GM12878 (cell line): Measurements from ENCODE around the gene TIMM22. TPM values are rescaled to one million over a fixed set of nuclear protein-coding genes. Genes with fewer than 3 reads are reported as not detected.

Source experiments
- ATAC-seq: fragments of 200-7000 bp; cut with Tn5 transposase; 3 replicates; pipeline ENCODE4 v1.9.1; 2020; ENCODE audit warnings: mild to moderate bottlenecking, moderate library complexity
- BruUV-seq: library from RNA; stranded (reverse); fragments of 400-500 nt; replicated peaks from 2 replicates; lab custom pipeline; 2021; lab: Mats Ljungman, UMichigan
- CTCF ChIA-PET: fragments of 300-600 bp; sonication (Branson Sonifier 250); formaldehyde crosslinking; extraction: SDS; loops from one replicate; lab custom pipeline; 2021; ENCODE audit warnings: inconsistent platforms; lab: Yijun Ruan, JAX
- POLR2A ChIA-PET: fragments of 350-600 bp; formaldehyde crosslinking; extraction: SDS; loops from one replicate; lab custom pipeline; 2021; ENCODE audit warnings: inconsistent platforms; lab: Charles Lee
- RAD21 ChIA-PET: fragments of 300-600 bp; sonication (Branson Sonifier 250); formaldehyde crosslinking; loops from one replicate; lab custom pipeline; 2023; ENCODE audit warnings: antibody characterized with exemption; ENCODE audit not compliant: unreplicated experiment; lab: Charles Lee
- SMC1A ChIA-PET: fragments of 300-600 bp; sonication (Branson Sonifier 250); formaldehyde crosslinking; loops from one replicate; lab custom pipeline; 2023; ENCODE audit not compliant: unreplicated experiment, uncharacterized antibody; lab: Charles Lee
- DNase-seq: peaks from one replicate; pipeline ENCODE4 v3.0.0-alpha.2; 2011; ENCODE audit warnings: low read depth, low spot score
- FAIRE-seq: peaks from 3 replicates; lab custom pipeline; 2011; peaks lifted over from hg19 to GRCh38; lab: Jason Lieb, UNC
- H2AFZ ChIP-seq: 2 replicates; pipeline ENCODE4 v1.6.0; 2011; ENCODE audit warnings: low read depth, low read length, control low read depth; ENCODE audit not compliant: control insufficient read depth
- H3K27ac ChIP-seq: 2 replicates; pipeline ENCODE4 v1.5.1; 2011; ENCODE audit warnings: control low read depth; ENCODE audit not compliant: control insufficient read depth, insufficient read depth
- H3K27me3 ChIP-seq, 2 experiments: replicated peaks in 1 of 2; 2 replicates each; pipeline versions ENCODE4 v1.6.0 to v1.6.1; 2011; ENCODE audit warnings: low read length in 1 of 2; ENCODE audit not compliant: control insufficient read depth in 2 of 2, insufficient read depth in 2 of 2
- H3K36me3 ChIP-seq, 2 experiments: 2 replicates each; pipeline ENCODE4 v1.5.1; 2011; ENCODE audit warnings: low read length in 1 of 2; ENCODE audit not compliant: control insufficient read depth in 2 of 2, insufficient read depth in 2 of 2
- H3K4me1 ChIP-seq: 2 replicates; pipeline ENCODE4 v1.6.1; 2011; ENCODE audit warnings: mild to moderate bottlenecking, low read length, moderate library complexity, mixed read lengths; ENCODE audit not compliant: control insufficient read depth, insufficient read depth
- H3K4me2 ChIP-seq: 2 replicates; pipeline ENCODE4 v1.6.0; 2011; ENCODE audit warnings: control low read depth; ENCODE audit not compliant: control insufficient read depth, insufficient read depth
- H3K4me3 ChIP-seq: fragments of 200-600 bp; sonication (generic); 2 replicates; pipeline ENCODE4 v1.5.1; 2016
- H3K79me2 ChIP-seq: 2 replicates; pipeline ENCODE4 v1.6.0; 2011; ENCODE audit warnings: low read length; ENCODE audit not compliant: control insufficient read depth, insufficient read depth
- H3K9ac ChIP-seq: 2 replicates; pipeline ENCODE4 v1.8.0; 2011; ENCODE audit warnings: low read length, control low read depth, mixed read lengths; ENCODE audit not compliant: control insufficient read depth, insufficient read depth
- H3K9me3 ChIP-seq: replicated peaks from 3 replicates; pipeline ENCODE4 v1.5.1; 2011; ENCODE audit warnings: mild to moderate bottlenecking, low read length; ENCODE audit not compliant: control insufficient read depth, insufficient read depth
- H4K20me1 ChIP-seq: 2 replicates; pipeline ENCODE4 v1.6.0; 2011; ENCODE audit not compliant: control insufficient read depth, insufficient read depth
- ATF3 ChIP-seq: IDR thresholded peaks from 2 replicates; pipeline ENCODE4 v1.6.1; 2011; ENCODE audit warnings: low read depth, mild to moderate bottlenecking, low read length, moderate library complexity, borderline replicate concordance; ENCODE audit errors: extremely low read depth
- CBX3 ChIP-seq: fragments of 200-600 bp; sonication (generic); IDR thresholded peaks from 2 replicates; pipeline ENCODE4 v1.6.1; 2016; ENCODE audit warnings: low read depth, borderline replicate concordance
- CHD2 ChIP-seq: IDR thresholded peaks from 2 replicates; pipeline ENCODE4 v1.6.1; 2011; ENCODE audit warnings: low read depth, low read length, improper control_type of control experiment, borderline replicate concordance
- HCFC1 ChIP-seq: fragments of 150-350 bp; IDR thresholded peaks from 2 replicates; pipeline ENCODE4 v1.6.1; 2014; ENCODE audit warnings: low read length
- MTA3 ChIP-seq: IDR thresholded peaks from 2 replicates; pipeline ENCODE4 v1.6.1; 2012; ENCODE audit warnings: low read length, inconsistent platforms, borderline replicate concordance
- RAD51 ChIP-seq: fragments of 450-650 bp; IDR thresholded peaks from 2 replicates; pipeline ENCODE4 v1.6.1; 2016; ENCODE audit warnings: moderate library complexity, mild to moderate bottlenecking, inconsistent platforms
- RUNX3 ChIP-seq: IDR thresholded peaks from 2 replicates; pipeline ENCODE4 v1.6.1; 2012; ENCODE audit warnings: low read length, inconsistent platforms
- TAF1 ChIP-seq: IDR thresholded peaks from 2 replicates; pipeline ENCODE4 v1.6.1; 2011; ENCODE audit warnings: mild to moderate bottlenecking, low read depth, low read length, borderline replicate concordance
- WRNIP1 ChIP-seq: IDR thresholded peaks from 2 replicates; pipeline ENCODE4 v1.6.1; 2011; ENCODE audit warnings: low read depth, low read length, improper control_type of control experiment, borderline replicate concordance
- ZNF274 ChIP-seq: IDR thresholded peaks from one replicate; pipeline ENCODE4 v1.8.0; 2011; ENCODE audit not compliant: insufficient read length, insufficient read depth
- ZNF592 ChIP-seq: fragments of 450-650 bp; IDR thresholded peaks from 2 replicates; pipeline ENCODE4 v1.6.1; 2017; ENCODE audit warnings: mild to moderate bottlenecking, moderate library complexity
- WGBS: methylation state at CpG from one replicate; pipeline ENCODE4 v1.1.6; 2016; ENCODE audit warnings: low lambda C conversion rate; ENCODE audit not compliant: insufficient replicate concordance, insufficient coverage; ENCODE audit errors: missing lambda C conversion rate; 5-methylcytosine and 5-hydroxymethylcytosine counted together
- in situ Hi-C: fragments of 300-500 bp; cut with MboI; formaldehyde crosslinking; loops from 9 replicates; pipeline ENCODE4 v1.14.3; 2018; ENCODE audit warnings: mixed read lengths
- intact Hi-C: fragments of 100-400 bp; cut with micrococcal nuclease; formaldehyde crosslinking; loops from one replicate; pipeline ENCODE4 v1.14.2; 2022; ENCODE audit not compliant: unreplicated experiment
- polyA plus RNA-seq, 11 experiments: library from polyadenylated mRNA; depleted of rRNA in 4 of 11; unstranded in 6 of 11; stranded (reverse) in 5 of 11; fragments of >200 nt; fragmentation: Nextera tagmentation in 4 of 11; fragmentation: Illumina TruSeq in 1 of 11; extraction: Ambion mirVana in 4 of 11; extraction: Trizol in 1 of 11; gene quantifications; 1 replicate in 1 of 11; 2 replicates in 10 of 11; pipeline versions ENCODE4 v1.2.1 to v1.2.3, GENCODE V29; 2011 to 2016; ENCODE audit warnings: inconsistent platforms in 2 of 11, missing spikeins in 2 of 11, low read depth in 1 of 11
- total RNA-seq, 4 experiments: library from RNA; depleted of rRNA in 3 of 4; stranded (reverse); fragments of >200 nt in 3 of 4; fragmentation: Illumina TruSeq in 1 of 4; extraction: Trizol in 1 of 4; gene quantifications; 2 replicates each; pipeline versions ENCODE4 v1.2.1 to v1.2.3, GENCODE V29; 2013 to 2021

Gene TIMM22
- total and polyA plus RNA-seq, 10 of the 15 experiments (the other 5 are each of a cell fraction or from before 2014, with no cell fraction given): 4.4 to 25.0 (median 10.6) TPM

DNA sequence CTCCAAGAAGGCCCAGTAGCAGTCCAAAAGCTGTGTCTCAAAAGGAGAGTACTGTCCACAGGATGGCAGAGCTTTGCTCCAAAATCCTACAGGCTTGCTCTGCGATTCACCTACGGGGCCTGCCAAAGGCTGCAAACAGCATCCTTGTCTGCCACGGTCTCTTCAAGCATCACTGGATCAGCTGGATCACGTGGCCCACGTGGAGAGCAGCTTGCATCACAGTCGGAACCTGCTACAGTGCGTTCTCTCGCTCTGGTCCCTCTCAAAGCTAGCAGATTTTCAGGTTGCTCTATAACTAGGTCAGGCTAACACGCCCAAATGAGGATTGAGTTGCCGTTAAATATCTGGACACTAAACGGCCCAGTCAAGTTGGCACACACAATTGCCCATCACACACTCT is 8.4 kb upstream of the TIMM22 start:
- no peaks in the 10 kb centered on the region for H3K36me3 ChIP-seq
- TF ChIP-seq CBX3 (no peak), RUNX3 (no peak), CHD2 (no peak), HCFC1 (no peak), ZNF274 (no peak), ZNF592 (no peak), ATF3 (no peak), TAF1 (no peak), MTA3 (no peak), WRNIP1 (no peak), RAD51 (no peak)
- H3K4me1 ChIP-seq: no peaks in the 10 kb centered on the region
- ATAC-seq (no peak), FAIRE-seq (no peak), DNase-seq (no peak)
- no peaks in the 10 kb centered on the region for H4K20me1 ChIP-seq
- no peaks in the 10 kb centered on the region; the same call in 1 of the 3 replicates for H3K9me3 ChIP-seq
- H3K4me2 ChIP-seq: no peak overlapping the region
- BruUV-seq: no TSS peak
- no peaks in the 10 kb centered on the region for H3K79me2 ChIP-seq
- no peak overlapping the region for H3K27ac ChIP-seq
- CTCF ChIA-PET: interaction anchor here (1.3 to 1.4 kb wide), 2 partner anchors 8 to 11 kb away, joined by 4 read pairs; partner anchors contain the start of gene TIMM22
- 51% methylated on average over 11 of the region's 11 CpGs for WGBS
- no peak overlapping the region for H2AFZ ChIP-seq
- intact Hi-C loops (loop anchor here (10.0 kb wide), 1 partner anchor 274 kb away; the partner anchor contains the start of gene VPS53), in situ Hi-C loops (loop anchor here (5.0 kb wide), 1 partner anchor 191 kb away; no protein-coding TSS in a partner anchor)
- POLR2A ChIA-PET: no interaction called here
- no peaks in the 10 kb centered on the region for H3K27me3 ChIP-seq
- no peak overlapping the region for H3K4me3 ChIP-seq
- H3K9ac ChIP-seq: no peak overlapping the region
- SMC1A ChIA-PET: interaction anchor here (0.5 kb wide), 1 partner anchor 282 kb away, joined by 3 read pairs; no protein-coding TSS in a partner anchor
- RAD21 ChIA-PET: no interaction called here
